Pancreas (tissue), 10 donors: Measurements from ENCODE around the gene KRTAP19-2. TPM values are rescaled to one million over a fixed set of nuclear protein-coding genes. Genes with fewer than 3 reads are reported as not detected.

Source experiments
- ATAC-seq, 4 donors: fragments of 200-7000 bp; cut with Tn5 transposase; one replicate each; pipeline versions ENCODE4 v1.8.0 to v1.9.1; 2020; ENCODE audit warnings: mild to moderate bottlenecking in 4 of 4, moderate library complexity in 4 of 4
- DNase-seq, 6 donors: peaks; one replicate each; pipeline ENCODE4 v3.0.0-alpha.2; 2020
- FAIRE-seq: peaks from 2 replicates; lab custom pipeline; 2012; peaks lifted over from hg19 to GRCh38; lab: Jason Lieb, UNC
- H3K27ac ChIP-seq, 4 donors: fragments of 200-600 bp; sonication (generic); 1 replicate in 3 of 4; 2 replicates in 1 of 4; pipeline versions ENCODE4 v1.5.0 to v1.8.0; 2020
- H3K27me3 ChIP-seq, 4 donors: fragments of 200-600 bp; one replicate each; pipeline ENCODE4 v1.8.0; 2021
- H3K36me3 ChIP-seq, 3 donors: fragments of 200-600 bp; sonication (generic) in 1 of 3; one replicate each; pipeline versions ENCODE4 v1.5.0 to v1.8.0; 2020 to 2021
- H3K4me1 ChIP-seq, 3 donors: fragments of 200-600 bp; one replicate each; pipeline ENCODE4 v1.8.0; 2021
- H3K4me3 ChIP-seq, 4 donors: fragments of 200-600 bp; sonication (generic) in 2 of 4; one replicate each; pipeline versions ENCODE4 v1.5.0 to v1.8.0; 2020 to 2021
- H3K9me3 ChIP-seq, 4 donors: fragments of 200-600 bp; one replicate each; pipeline ENCODE4 v1.8.0; 2021
- CTCF ChIP-seq, 4 donors: fragments of 200-600 bp; sonication (generic) in 3 of 4; IDR thresholded peaks; one replicate each; pipeline versions ENCODE4 v1.5.0 to v1.8.0; 2021; ENCODE audit warnings: antibody characterized with exemption in 4 of 4
- whole genome bisulfite sequencing, 2 donors: extraction: QIAGEN DNeasy Blood & Tissue Kit; methylation state at CpG; one replicate each; pipeline ENCODE4 v1.1.7; 2013; 5-methylcytosine and 5-hydroxymethylcytosine counted together
- intact Hi-C, 3 donors: fragments of 100-400 bp; cut with DNase I; formaldehyde crosslinking; loops; one replicate each; pipeline versions ENCODE4 v1.11.1 to v1.14.2; 2022
- polyA plus RNA-seq, 2 donors: library from polyadenylated mRNA; stranded (reverse); fragments of 200-250 nt; gene quantifications; one replicate each; pipeline ENCODE4 v1.2.3, GENCODE V29; 2013
- total RNA-seq, 6 donors: library from RNA; stranded (reverse); fragmentation: NEBNext Ultra II Directional in 4 of 6; extraction: Animal tissue kit (Norgen Biotek cat#: 25700) in 4 of 6; gene quantifications; one replicate each; pipeline versions ENCODE4 v1.2.1 to v1.2.4, GENCODE V29; 2021 to 2023
- donor health status: healthy with polysubstance abuse.
- donor health status: DM: no; HTN: no; CAD: no; lungs with moderate emphysema.
- donor health status: DM: no; HTN: no; CAD: no.
- donor health status: control.
- donor health status: control.
- donor health status: Bipolar disorder and iron deficiency.
- donor health status: DM: yes; HTN: yes; CAD: no.
- donor health status: DM: no; HTN: no; CAD: no.
- donor health status: DM: no; HTN: no; CAD: no.
- donor health status: DM: yes; HTN: yes; CAD: no.

The KRTAP19-2 gene
- total and polyA plus RNA-seq, 8 donors: not detected

- no peaks in the 10 kb centered on the region for H3K4me1 ChIP-seq
- intact Hi-C loops: no loop called here
- WGBS, 2 donors: 35 to 66% methylated on average over 4 of the region's 4 CpGs
- TF ChIP-seq CTCF (IDR thresholded peaks at IDR 0.05): no peak
- H3K4me3 ChIP-seq: no peak overlapping the region
- H3K9me3 ChIP-seq: no peaks in the 10 kb centered on the region
- FAIRE-seq (no peak), DNase-seq (no peak), ATAC-seq (no peak)
- peaks cover 0 to 4% (median 0%) of the 10 kb centered on the region in 4 donors for H3K27me3 ChIP-seq
- no peaks in the 10 kb centered on the region for H3K36me3 ChIP-seq
- no peak overlapping the region for H3K27ac ChIP-seq
Measured at GRCh38 chr21:30447056-30447455, 40.2 kb downstream of the KRTAP19-2 start.

- H3K27me3 ChIP-seq: peaks cover 0 to 4% (median 0%) of the 10 kb centered on the region in 4 donors
- ATAC-seq (no peak), DNase-seq (no peak), FAIRE-seq (no peak)
- WGBS, 2 donors: 13 to 33% methylated on average over 1 of the region's 1 CpG
- no peak overlapping the region for H3K4me3 ChIP-seq
- no peak overlapping the region for H3K27ac ChIP-seq
- H3K9me3 ChIP-seq: no peaks in the 10 kb centered on the region
- intact Hi-C loops: no loop called here
- H3K4me1 ChIP-seq: no peaks in the 10 kb centered on the region
- H3K36me3 ChIP-seq: no peaks in the 10 kb centered on the region
- TF ChIP-seq CTCF (IDR thresholded peaks at IDR 0.05): no peak
Measured at GRCh38 chr21:30444204-30444603, 43.0 kb downstream of the KRTAP19-2 start.

GRCh38 chr21:30443226-30443625 is 44.0 kb downstream of the KRTAP19-2 start:
- Histone ChIP-seq H3K27ac (no peak overlapping the region), H3K4me3 (no peak overlapping the region), H3K9me3 (no peaks in the 10 kb centered on the region), H3K36me3 (no peaks in the 10 kb centered on the region), H3K4me1 (no peaks in the 10 kb centered on the region), H3K27me3 (no peaks in the 10 kb centered on the region)
- TF ChIP-seq CTCF (IDR thresholded peaks at IDR 0.05): no peak
- intact Hi-C loops: no loop called here
- FAIRE-seq (no peak), ATAC-seq (no peak), DNase-seq (no peak)

GRCh38 chr21:30439975-30440374 is 47.3 kb downstream of the KRTAP19-2 start, which contains the start of gene KRTAP15-1:
Gene KRTAP15-1 (plus strand): TSS chr21:30440275. CDS start chr21:30440328, 53 bp downstream.
- intact Hi-C loops: no loop called here
- no peak for FAIRE-seq
- ATAC-seq: no peak
- Histone ChIP-seq H3K9me3 (no peaks in the 10 kb centered on the region), H3K36me3 (no peaks in the 10 kb centered on the region), H3K27ac (no peak within 1 kb of the TSS), H3K4me3 (no peak within 1 kb of the TSS), H3K27me3 (no peaks in the 10 kb centered on the region), H3K4me1 (no peaks in the 10 kb centered on the region)
- DNase-seq: no peak
- 80 to 85% methylated on average over 5 of the region's 5 CpGs for WGBS, 2 donors
- TF ChIP-seq CTCF (IDR thresholded peaks at IDR 0.05): no peak

Other genes with a start within 250 kb of the KRTAP19-2 start
- not detected for gene KRTAP24-1, start 204.5 kb downstream of the KRTAP19-2 start, total RNA-seq
- gene KRTAP24-1, start 204.5 kb downstream of the KRTAP19-2 start, polyA plus RNA-seq: not detected
- gene KRTAP25-1, start 197.9 kb downstream of the KRTAP19-2 start, total RNA-seq: not detected
- gene KRTAP25-1, start 197.9 kb downstream of the KRTAP19-2 start, polyA plus RNA-seq: not detected
- not detected for gene KRTAP26-1, start 167.1 kb downstream of the KRTAP19-2 start, total RNA-seq
- gene KRTAP26-1, start 167.1 kb downstream of the KRTAP19-2 start, polyA plus RNA-seq: not detected
- not detected for gene KRTAP27-1, start 149.7 kb downstream of the KRTAP19-2 start, total RNA-seq
- not detected for gene KRTAP27-1, start 149.7 kb downstream of the KRTAP19-2 start, polyA plus RNA-seq
- gene KRTAP23-1, start 138.8 kb downstream of the KRTAP19-2 start, total RNA-seq: not detected
- gene KRTAP23-1, start 138.8 kb downstream of the KRTAP19-2 start, polyA plus RNA-seq: not detected
- gene KRTAP13-2, start 115.2 kb downstream of the KRTAP19-2 start, total RNA-seq: not detected
- gene KRTAP13-2, start 115.2 kb downstream of the KRTAP19-2 start, polyA plus RNA-seq: not detected
- gene KRTAP13-1, start 91.4 kb downstream of the KRTAP19-2 start, total RNA-seq: not detected
- gene KRTAP13-1, start 91.4 kb downstream of the KRTAP19-2 start, polyA plus RNA-seq: not detected
- gene KRTAP13-3, start 61.5 kb downstream of the KRTAP19-2 start, total RNA-seq: not detected
- not detected for gene KRTAP13-3, start 61.5 kb downstream of the KRTAP19-2 start, polyA plus RNA-seq
- gene KRTAP13-4, start 57.2 kb downstream of the KRTAP19-2 start, total RNA-seq: not detected
- gene KRTAP13-4, start 57.2 kb downstream of the KRTAP19-2 start, polyA plus RNA-seq: not detected
- not detected for gene KRTAP15-1, start 47.2 kb downstream of the KRTAP19-2 start, total RNA-seq
- gene KRTAP15-1, start 47.2 kb downstream of the KRTAP19-2 start, polyA plus RNA-seq: not detected
- gene KRTAP19-1, start 7.1 kb downstream of the KRTAP19-2 start, total RNA-seq: not detected
- gene KRTAP19-1, start 7.1 kb downstream of the KRTAP19-2 start, polyA plus RNA-seq: not detected
- not detected for gene KRTAP19-3, start 4.6 kb upstream of the KRTAP19-2 start, total RNA-seq
- gene KRTAP19-3, start 4.6 kb upstream of the KRTAP19-2 start, polyA plus RNA-seq: not detected
- not detected for gene KRTAP19-4, start 9.7 kb upstream of the KRTAP19-2 start, total RNA-seq
- gene KRTAP19-4, start 9.7 kb upstream of the KRTAP19-2 start, polyA plus RNA-seq: not detected
- not detected for gene KRTAP19-5, start 14.7 kb upstream of the KRTAP19-2 start, total RNA-seq
- gene KRTAP19-5, start 14.7 kb upstream of the KRTAP19-2 start, polyA plus RNA-seq: not detected
- not detected for gene KRTAP19-6, start 54.4 kb upstream of the KRTAP19-2 start, total RNA-seq
- gene KRTAP19-6, start 54.4 kb upstream of the KRTAP19-2 start, polyA plus RNA-seq: not detected
- not detected for gene KRTAP19-7, start 73.9 kb upstream of the KRTAP19-2 start, total RNA-seq
- gene KRTAP19-7, start 73.9 kb upstream of the KRTAP19-2 start, polyA plus RNA-seq: not detected
- gene KRTAP22-2, start 103.0 kb upstream of the KRTAP19-2 start, total RNA-seq: not detected
- not detected for gene KRTAP22-2, start 103.0 kb upstream of the KRTAP19-2 start, polyA plus RNA-seq
- gene KRTAP6-3, start 105.0 kb upstream of the KRTAP19-2 start, total RNA-seq: not detected
- gene KRTAP6-3, start 105.0 kb upstream of the KRTAP19-2 start, polyA plus RNA-seq: not detected
- not detected for gene KRTAP6-2, start 111.5 kb upstream of the KRTAP19-2 start, total RNA-seq
- not detected for gene KRTAP6-2, start 111.5 kb upstream of the KRTAP19-2 start, polyA plus RNA-seq
- gene KRTAP22-1, start 113.7 kb upstream of the KRTAP19-2 start, total RNA-seq: not detected
- gene KRTAP22-1, start 113.7 kb upstream of the KRTAP19-2 start, polyA plus RNA-seq: not detected
- not detected for gene KRTAP6-1, start 126.5 kb upstream of the KRTAP19-2 start, total RNA-seq
- not detected for gene KRTAP6-1, start 126.5 kb upstream of the KRTAP19-2 start, polyA plus RNA-seq
- not detected for gene KRTAP20-1, start 129.0 kb upstream of the KRTAP19-2 start, total RNA-seq
- gene KRTAP20-1, start 129.0 kb upstream of the KRTAP19-2 start, polyA plus RNA-seq: not detected
- gene KRTAP20-4, start 133.2 kb upstream of the KRTAP19-2 start, total RNA-seq: not detected
- gene KRTAP20-4, start 133.2 kb upstream of the KRTAP19-2 start, polyA plus RNA-seq: not detected
- not detected for gene KRTAP20-2, start 147.8 kb upstream of the KRTAP19-2 start, total RNA-seq
- not detected for gene KRTAP20-2, start 147.8 kb upstream of the KRTAP19-2 start, polyA plus RNA-seq
- gene KRTAP20-3, start 155.4 kb upstream of the KRTAP19-2 start, total RNA-seq: not detected
- gene KRTAP20-3, start 155.4 kb upstream of the KRTAP19-2 start, polyA plus RNA-seq: not detected
- not detected for gene KRTAP21-3, start 231.3 kb upstream of the KRTAP19-2 start, total RNA-seq
- gene KRTAP21-3, start 231.3 kb upstream of the KRTAP19-2 start, polyA plus RNA-seq: not detected